Breast epithelium (tissue), 4 donors: ENCODE results near the gene NDUFB10. TPM values are rescaled to one million over a fixed set of nuclear protein-coding genes. Genes with fewer than 3 reads are reported as not detected.

Experiments
- DNase-seq, 2 donors: peaks; one replicate each; pipeline ENCODE4 v3.0.0-alpha.2; 2019; ENCODE audit warnings: low spot score in 2 of 2
- H3K27ac ChIP-seq, 2 donors: fragments of 200-600 bp; sonication (generic) in 1 of 2; one replicate each; pipeline ENCODE4 v1.5.1; 2016 to 2019; ENCODE audit warnings: mild to moderate bottlenecking in 1 of 2
- H3K27me3 ChIP-seq, 2 donors: fragments of 200-600 bp; sonication (generic) in 1 of 2; one replicate each; pipeline versions ENCODE4 v1.5.1 to v1.6.0; 2017 to 2019; ENCODE audit warnings: control low read depth in 1 of 2, mild to moderate bottlenecking in 1 of 2
- H3K36me3 ChIP-seq: fragments of 200-600 bp; one replicate; pipeline ENCODE4 v1.5.1; 2019
- H3K4me1 ChIP-seq, 2 donors: fragments of 200-600 bp; sonication (generic); one replicate each; pipeline ENCODE4 v1.5.1; 2016 to 2019; ENCODE audit warnings: control low read depth in 1 of 2
- H3K4me3 ChIP-seq, 3 donors: fragments of 200-600 bp; sonication (generic); 1 replicate in 2 of 3; 2 replicates in 1 of 3; pipeline ENCODE4 v1.5.1; 2016 to 2019; ENCODE audit warnings: mild to moderate bottlenecking in 3 of 3, moderate library complexity in 2 of 3
- H3K9me3 ChIP-seq, 2 donors: fragments of 200-600 bp; sonication (generic) in 1 of 2; one replicate each; pipeline ENCODE4 v1.5.1; 2016 to 2019; ENCODE audit warnings: control low read depth in 1 of 2
- CTCF ChIP-seq, 3 donors: fragments of 450-650 bp; IDR thresholded peaks; one replicate each; pipeline ENCODE4 v1.5.1; 2016 to 2017; ENCODE audit warnings: antibody characterized with exemption in 3 of 3, mild to moderate bottlenecking in 3 of 3, moderate library complexity in 3 of 3
- POLR2A ChIP-seq: fragments of 450-650 bp; IDR thresholded peaks from one replicate; pipeline ENCODE4 v1.6.1; 2016; ENCODE audit warnings: antibody characterized with exemption, mild to moderate bottlenecking, moderate library complexity
- POLR2AphosphoS5 ChIP-seq, 3 donors: sonication (generic); formaldehyde crosslinking; IDR thresholded peaks; one replicate each; pipeline ENCODE4 v1.6.1; 2017; ENCODE audit warnings: antibody characterized with exemption in 3 of 3
- intact Hi-C: fragments of 100-400 bp; cut with DNase I; formaldehyde crosslinking; loops from one replicate; pipeline ENCODE4 v1.15.1; 2023; ENCODE audit warnings: low total_unique reads
- total RNA-seq, 3 donors: library from RNA; depleted of rRNA; stranded (reverse); fragments of >200 nt; gene quantifications; one replicate each; pipeline ENCODE4 v1.1.0, GENCODE V29; 2016

Gene NDUFB10
- total RNA-seq, 3 donors from 2014 or later = 114 to 233 (median 144) TPM

- TF ChIP-seq POLR2AphosphoS5 (IDR thresholded peaks at IDR 0.05) = no peak
- no peak for TF ChIP-seq POLR2A
- no peak for TF ChIP-seq CTCF (IDR thresholded peaks at IDR 0.05)
- peaks cover 12% of the 10 kb centered on the region for H3K36me3 ChIP-seq
- H3K4me3 ChIP-seq = no peak overlapping the region
- H3K27me3 ChIP-seq = no peaks in the 10 kb centered on the region
- no peak for DNase-seq
- peaks cover 6 to 25% of the 10 kb centered on the region in 2 donors for H3K4me1 ChIP-seq
- H3K27ac ChIP-seq = no peak overlapping the region
- no peaks in the 10 kb centered on the region for H3K9me3 ChIP-seq
- intact Hi-C loops = no loop called here
Measured at GRCh38 chr16:2002406-2003230, 43.3 kb downstream of the NDUFB10 start.

GRCh38 chr16:2003231-2003826, 44.0 kb downstream of the NDUFB10 start:
- Histone ChIP-seq H3K27ac (no peak overlapping the region), H3K9me3 (no peaks in the 10 kb centered on the region), H3K4me3 (no peak overlapping the region), H3K4me1 (peaks cover 13 to 30% of the 10 kb centered on the region in 2 donors), H3K36me3 (peaks cover 12% of the 10 kb centered on the region), H3K27me3 (no peaks in the 10 kb centered on the region)
- intact Hi-C loops = no loop called here
- DNase-seq = no peak
- TF ChIP-seq POLR2AphosphoS5 (IDR thresholded peaks at IDR 0.05) (no peak), CTCF (IDR thresholded peaks at IDR 0.05) (no peak), POLR2A (no peak)

GRCh38 chr16:2003827-2004641, 44.7 kb downstream of the NDUFB10 start:
- no peaks in the 10 kb centered on the region for H3K27me3 ChIP-seq
- DNase-seq = peak; percentile 74 to 89
- H3K36me3 ChIP-seq = peaks cover 12% of the 10 kb centered on the region
- intact Hi-C loops = no loop called here
- H3K4me3 ChIP-seq = peak overlapping the region in 2 of 3 donors; percentile 2 to 17
- no peak overlapping the region for H3K27ac ChIP-seq
- H3K9me3 ChIP-seq = no peaks in the 10 kb centered on the region
- TF ChIP-seq POLR2A (no peak), CTCF (IDR thresholded peaks at IDR 0.05) (peak; percentile 80 to 91 (median 84))
- peaks cover 13 to 30% of the 10 kb centered on the region in 2 donors for H3K4me1 ChIP-seq

GRCh38 chr16:2004795-2005517, 45.6 kb downstream of the NDUFB10 start:
- Histone ChIP-seq H3K4me1 (peaks cover 13 to 30% of the 10 kb centered on the region in 2 donors), H3K9me3 (no peaks in the 10 kb centered on the region), H3K27ac (no peak overlapping the region), H3K4me3 (no peak overlapping the region), H3K27me3 (no peaks in the 10 kb centered on the region), H3K36me3 (peaks cover 12% of the 10 kb centered on the region)
- intact Hi-C loops = loop anchor here (5.0 kb wide), 1 partner anchor 1798 kb away; no protein-coding TSS in a partner anchor
- DNase-seq = no peak
- TF ChIP-seq POLR2AphosphoS5 (IDR thresholded peaks at IDR 0.05) = no peak
- no peak for TF ChIP-seq CTCF (IDR thresholded peaks at IDR 0.05)
- no peak for TF ChIP-seq POLR2A
